ENCODE data around the gene PRKG1. TPM values are rescaled to one million over a fixed set of nuclear protein-coding genes. Genes with fewer than 3 reads are reported as not detected.

The PRKG1 gene
- total and polyA plus RNA-seq, 2 of the 8 experiments (the other 6 are each of a cell fraction or from before 2014, with no cell fraction given): 4.2 to 15.2 TPM

- TF ChIP-seq CHD7 (IDR thresholded peaks at IDR 0.05; ENCODE audit: insufficient replicate concordance, low read length): no peak
- TF ChIP-seq KDM5A (IDR thresholded peaks at IDR 0.05; ENCODE audit: low read length): no peak
- TF ChIP-seq SIN3A (conservative IDR thresholded peaks at IDR 0.05 in 1 of 2, IDR thresholded peaks at IDR 0.05 in 1 of 2; ENCODE audit: low read depth in 1 of 2, low read length in 2 of 2): no peak
- TF ChIP-seq TAF1 (IDR thresholded peaks at IDR 0.05; ENCODE audit: low read depth, low read length): peak; percentile 44; the same call in 1 of the 2 replicates
- TF ChIP-seq SRF (IDR thresholded peaks at IDR 0.05; ENCODE audit: low read depth, low read length): peak; percentile 81
- no peak for TF ChIP-seq ATF2 (IDR thresholded peaks at IDR 0.05; ENCODE audit: low read length)
These were observed 9.1 kb downstream of the PRKG1 start (continued) for GRCh38 chr10:51083356-51083853.

Data from H1 (cell line).